Measurements from ENCODE around the gene SNAPC4. TPM values are rescaled to one million over a fixed set of nuclear protein-coding genes. Genes with fewer than 3 reads are reported as not detected.
"Not testable (repeated sequence)": the region's sequence is repeated elsewhere in the genome, so short reads cannot be mapped to it uniquely, and the experiment has no call there.

The SNAPC4 gene
- total and polyA plus RNA-seq, 10 donors = 4.6 to 14.5 (median 10.1) TPM

DNA sequence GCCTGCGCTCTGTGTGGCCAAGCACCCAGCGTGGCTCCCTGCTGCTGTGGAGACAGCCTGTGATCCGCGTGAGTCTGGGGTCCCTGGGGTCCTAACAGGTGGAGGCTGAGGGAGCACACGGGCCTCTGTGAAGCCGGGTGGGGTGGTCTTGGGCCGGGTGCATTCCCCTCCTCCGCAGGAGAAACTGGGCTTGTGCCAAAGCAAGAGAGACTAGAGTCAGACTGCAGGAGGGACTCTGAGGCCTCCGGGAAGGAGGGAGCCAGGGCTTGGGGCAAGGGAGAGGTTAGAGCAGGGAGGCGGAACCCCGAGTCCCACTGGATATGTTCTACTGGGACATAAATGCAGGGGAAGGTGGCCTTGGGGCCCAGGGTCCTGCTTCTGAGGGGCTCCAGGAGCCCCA, 46.9 kb downstream of the SNAPC4 start:
- 82 to 94% (median 87%) methylated on average over 5 to 11 of the region's 11 CpGs for WGBS, 5 donors
- DNase-seq = no peak
- H3K4me3 ChIP-seq = no peak overlapping the region
- H3K4me1 ChIP-seq = peaks cover 0 to 34% (median 8%) of the 10 kb centered on the region in 6 donors
- no peak overlapping the region for H3K27ac ChIP-seq
- no peaks in the 10 kb centered on the region for H3K9me3 ChIP-seq
- intact Hi-C loops (cut with DNase I; ENCODE audit: low total_unique reads) = no loop called here
- no peaks in the 10 kb centered on the region for H3K27me3 ChIP-seq (replicated peaks in 1 of 7)
- H3K36me3 ChIP-seq = peaks cover 0 to 34% (median 2%) of the 10 kb centered on the region in 6 donors
- TF ChIP-seq POLR2A (IDR thresholded peaks at IDR 0.05) (no peak), POLR2AphosphoS5 (IDR thresholded peaks at IDR 0.05) (no peak)
- TF ChIP-seq, protein P1, sequence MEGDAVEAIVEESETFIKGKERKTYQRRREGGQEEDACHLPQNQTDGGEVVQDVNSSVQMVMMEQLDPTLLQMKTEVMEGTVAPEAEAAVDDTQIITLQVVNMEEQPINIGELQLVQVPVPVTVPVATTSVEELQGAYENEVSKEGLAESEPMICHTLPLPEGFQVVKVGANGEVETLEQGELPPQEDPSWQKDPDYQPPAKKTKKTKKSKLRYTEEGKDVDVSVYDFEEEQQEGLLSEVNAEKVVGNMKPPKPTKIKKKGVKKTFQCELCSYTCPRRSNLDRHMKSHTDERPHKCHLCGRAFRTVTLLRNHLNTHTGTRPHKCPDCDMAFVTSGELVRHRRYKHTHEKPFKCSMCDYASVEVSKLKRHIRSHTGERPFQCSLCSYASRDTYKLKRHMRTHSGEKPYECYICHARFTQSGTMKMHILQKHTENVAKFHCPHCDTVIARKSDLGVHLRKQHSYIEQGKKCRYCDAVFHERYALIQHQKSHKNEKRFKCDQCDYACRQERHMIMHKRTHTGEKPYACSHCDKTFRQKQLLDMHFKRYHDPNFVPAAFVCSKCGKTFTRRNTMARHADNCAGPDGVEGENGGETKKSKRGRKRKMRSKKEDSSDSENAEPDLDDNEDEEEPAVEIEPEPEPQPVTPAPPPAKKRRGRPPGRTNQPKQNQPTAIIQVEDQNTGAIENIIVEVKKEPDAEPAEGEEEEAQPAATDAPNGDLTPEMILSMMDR (IDR thresholded peaks at IDR 0.05 in 8 of 11, conservative IDR thresholded peaks at IDR 0.05 in 3 of 11) = no peak

DNA sequence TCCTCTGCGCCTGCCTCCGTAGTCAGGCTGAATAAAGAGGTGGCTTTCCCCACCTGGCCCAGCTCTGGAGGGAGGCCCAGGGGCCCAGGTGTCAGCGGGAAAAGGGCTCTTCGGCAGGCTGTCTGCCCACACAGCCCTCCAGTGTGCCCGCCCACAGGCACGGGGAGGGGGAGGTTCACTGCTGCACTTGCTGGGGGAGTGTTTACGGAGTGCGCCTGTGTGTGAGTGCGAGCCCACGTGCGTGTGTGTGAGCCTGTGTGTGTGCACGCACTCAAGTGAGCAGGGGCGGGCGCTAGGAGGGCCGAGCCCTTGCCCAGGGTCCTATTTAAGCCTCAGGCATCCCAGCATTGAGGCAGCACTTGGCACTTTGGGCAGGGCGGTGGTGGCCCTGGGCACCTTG, 47.3 kb downstream of the SNAPC4 start:
- no peak overlapping the region for H3K4me3 ChIP-seq
- H3K36me3 ChIP-seq = peaks cover 0 to 29% (median under 1%) of the 10 kb centered on the region in 6 donors
- no peaks in the 10 kb centered on the region for H3K9me3 ChIP-seq
- TF ChIP-seq, protein P1 (IDR thresholded peaks at IDR 0.05 in 8 of 11, conservative IDR thresholded peaks at IDR 0.05 in 3 of 11) = no peak
- peak in 1 of 3 donors; percentile 36 for TF ChIP-seq POLR2AphosphoS5 (IDR thresholded peaks at IDR 0.05)
- H3K27ac ChIP-seq = no peak overlapping the region
- WGBS, 5 donors = 82 to 100% (median 86%) methylated on average over 1 to 16 of the region's 16 CpGs
- no peak for DNase-seq
- no peaks in the 10 kb centered on the region for H3K27me3 ChIP-seq (replicated peaks in 1 of 7)
- intact Hi-C loops (cut with DNase I; ENCODE audit: low total_unique reads) = no loop called here
- H3K4me1 ChIP-seq = peaks cover 0 to 38% (median 11%) of the 10 kb centered on the region in 6 donors

DNA sequence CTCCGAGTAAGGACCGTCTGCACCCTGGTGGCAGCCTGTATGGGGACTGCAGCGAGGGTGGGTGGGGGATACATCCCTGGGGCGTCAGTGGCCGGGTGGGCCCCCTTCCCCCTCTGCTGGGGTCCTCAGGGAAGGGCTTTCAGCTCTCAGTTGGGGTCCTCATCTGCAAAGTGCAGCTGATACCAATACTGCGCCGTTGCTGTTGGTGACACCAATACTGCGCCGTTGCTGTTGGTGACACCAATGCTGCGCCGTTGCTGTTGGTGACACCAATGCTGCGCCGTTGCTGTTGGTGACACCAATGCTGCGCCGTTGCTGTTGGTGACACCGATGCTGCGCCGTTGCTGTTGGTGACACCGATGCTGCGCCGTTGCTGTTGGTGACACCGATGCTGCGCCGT, 48.1 kb downstream of the SNAPC4 start:
- H3K27ac ChIP-seq; H3K27me3 ChIP-seq (replicated peaks in 1 of 7); H3K9me3 ChIP-seq; DNase-seq; intact Hi-C loops (cut with DNase I; ENCODE audit: low total_unique reads): not testable (repeated sequence)
- Histone ChIP-seq H3K4me1 (peaks cover 0 to 46% (median 17%) of the 10 kb centered on the region in 6 donors), H3K4me3 (peak overlapping the region in 1 of 8 donors; percentile 15), H3K36me3 (peaks cover 0 to 21% (median 0%) of the 10 kb centered on the region in 6 donors)
- 78 to 96% (median 93%) methylated on average over 2 to 24 of the region's 24 CpGs for WGBS, 5 donors

DNA sequence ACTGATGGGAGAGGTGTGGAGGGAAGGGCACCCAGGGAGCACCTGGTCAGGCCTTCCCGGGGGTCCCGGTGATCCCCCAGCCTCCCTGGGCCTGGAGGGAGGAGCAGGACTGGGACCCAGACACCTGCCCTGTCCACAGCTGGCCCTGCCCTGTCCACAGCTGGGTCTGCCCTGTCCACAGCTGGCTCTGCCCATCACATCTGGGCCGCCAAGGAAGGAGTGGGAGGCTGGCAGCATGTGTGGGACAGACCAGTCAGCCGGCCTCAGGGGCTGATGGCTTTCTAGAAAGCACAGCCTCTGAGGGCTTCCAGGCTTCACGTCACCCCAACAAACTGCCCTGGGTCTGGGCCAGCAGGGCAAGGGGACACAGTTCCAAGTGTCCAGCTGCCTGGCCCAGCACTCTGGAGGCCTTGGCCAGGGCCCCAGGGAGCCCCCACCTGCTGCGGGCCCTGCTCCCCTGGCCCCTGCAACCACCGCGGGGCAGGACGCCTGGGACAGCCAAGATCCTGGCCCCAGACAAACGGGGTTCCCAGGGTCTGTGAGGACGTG, 48.6 kb downstream of the SNAPC4 start:
- no peaks in the 10 kb centered on the region for H3K27me3 ChIP-seq (replicated peaks in 1 of 7)
- H3K4me3 ChIP-seq = peak overlapping the region in 1 of 8 donors; percentile 15
- peaks cover 0 to 16% (median 0%) of the 10 kb centered on the region in 6 donors for H3K36me3 ChIP-seq
- H3K9me3 ChIP-seq = no peaks in the 10 kb centered on the region
- peaks cover 2 to 50% (median 20%) of the 10 kb centered on the region in 6 donors for H3K4me1 ChIP-seq
- intact Hi-C loops (cut with DNase I; ENCODE audit: low total_unique reads) = no loop called here
- no peak overlapping the region for H3K27ac ChIP-seq
- 66 to 100% (median 86%) methylated on average over 3 to 11 of the region's 11 CpGs for WGBS, 5 donors
- no peak for TF ChIP-seq POLR2AphosphoS5 (IDR thresholded peaks at IDR 0.05)
- TF ChIP-seq POLR2A (IDR thresholded peaks at IDR 0.05) = no peak
- TF ChIP-seq, protein P1 (IDR thresholded peaks at IDR 0.05 in 8 of 11, conservative IDR thresholded peaks at IDR 0.05 in 3 of 11) = no peak
- DNase-seq = no peak

Other genes starting within 250 kb of the SNAPC4 start
- gene LHX3, start 195.0 kb downstream of the SNAPC4 start, total RNA-seq = not detected
- gene LHX3, start 195.0 kb downstream of the SNAPC4 start, polyA plus RNA-seq = not detected
- gene QSOX2, start 154.4 kb downstream of the SNAPC4 start, total RNA-seq = 10 to 100 TPM; 13.2 to 20.3 (median 19.2) TPM
- 10 to 100 TPM; 12.3 to 15.3 (median 14.2) TPM for gene QSOX2, start 154.4 kb downstream of the SNAPC4 start, polyA plus RNA-seq
- under 1 TPM in 5 of 7 donors, not detected in 2; 0.03 to 0.15 (median 0.10) TPM for gene CCDC187, start 96.1 kb downstream of the SNAPC4 start, total RNA-seq
- gene CCDC187, start 96.1 kb downstream of the SNAPC4 start, polyA plus RNA-seq = under 1 TPM; 0.10 to 0.20 (median 0.13) TPM
- gene GPSM1, start 72.6 kb downstream of the SNAPC4 start, total RNA-seq = 10 to 100 TPM in 5 of 7 donors, 1 to 10 TPM in 2; 9.5 to 27.9 (median 14.3) TPM
- gene GPSM1, start 72.6 kb downstream of the SNAPC4 start, polyA plus RNA-seq = 10 to 100 TPM in 1 of 3 donors, 1 to 10 TPM in 2; 4.5 to 20.5 (median 9.3) TPM
- 10 to 100 TPM; 15.8 to 29.8 (median 22.7) TPM for gene DNLZ, start 36.4 kb downstream of the SNAPC4 start, total RNA-seq
- gene DNLZ, start 36.4 kb downstream of the SNAPC4 start, polyA plus RNA-seq = 10 to 100 TPM; 20.5 to 24.0 (median 22.0) TPM
- 10 to 100 TPM; 11.6 to 25.5 (median 19.5) TPM for gene CARD9, start 26.5 kb downstream of the SNAPC4 start, total RNA-seq
- 10 to 100 TPM in 2 of 3 donors, 1 to 10 TPM in 1; 5.7 to 17.3 (median 16.1) TPM for gene CARD9, start 26.5 kb downstream of the SNAPC4 start, polyA plus RNA-seq
- 10 to 100 TPM; 38.5 to 67.4 (median 58.7) TPM for gene ENTR1, start 10.4 kb upstream of the SNAPC4 start, total RNA-seq
- 10 to 100 TPM; 45.6 to 78.5 (median 70.1) TPM for gene ENTR1, start 10.4 kb upstream of the SNAPC4 start, polyA plus RNA-seq
- 10 to 100 TPM; 36.8 to 55.1 (median 46.0) TPM for gene PMPCA, start 10.5 kb upstream of the SNAPC4 start, total RNA-seq
- gene PMPCA, start 10.5 kb upstream of the SNAPC4 start, polyA plus RNA-seq = 10 to 100 TPM; 38.6 to 56.2 (median 48.1) TPM
- gene INPP5E, start 39.7 kb upstream of the SNAPC4 start, total RNA-seq = 10 to 100 TPM; 13.1 to 25.3 (median 18.7) TPM
- 10 to 100 TPM in 2 of 3 donors, 1 to 10 TPM in 1; 7.8 to 20.3 (median 15.7) TPM for gene INPP5E, start 39.7 kb upstream of the SNAPC4 start, polyA plus RNA-seq
- gene SEC16A, start 82.9 kb upstream of the SNAPC4 start, total RNA-seq = 10 to 100 TPM; 74.6 to 92.1 (median 87.8) TPM
- 10 to 100 TPM; 35.0 to 58.9 (median 52.6) TPM for gene SEC16A, start 82.9 kb upstream of the SNAPC4 start, polyA plus RNA-seq
- 100 to 1,000 TPM in 4 of 7 donors, 10 to 100 TPM in 3; 88.6 to 140 (median 117) TPM for gene NOTCH1, start 145.9 kb upstream of the SNAPC4 start, total RNA-seq
- 10 to 100 TPM in 1 of 3 donors, 1 to 10 TPM in 2; 4.9 to 27.2 (median 8.3) TPM for gene NOTCH1, start 145.9 kb upstream of the SNAPC4 start, polyA plus RNA-seq